ENCODE measurements around the gene ATG13. TPM values are rescaled to one million over a fixed set of nuclear protein-coding genes. Genes with fewer than 3 reads are reported as not detected.

Gene ATG13
- total RNA-seq, 2 experiments from 2014 or later, result 64.1 to 70.0 TPM

DNA sequence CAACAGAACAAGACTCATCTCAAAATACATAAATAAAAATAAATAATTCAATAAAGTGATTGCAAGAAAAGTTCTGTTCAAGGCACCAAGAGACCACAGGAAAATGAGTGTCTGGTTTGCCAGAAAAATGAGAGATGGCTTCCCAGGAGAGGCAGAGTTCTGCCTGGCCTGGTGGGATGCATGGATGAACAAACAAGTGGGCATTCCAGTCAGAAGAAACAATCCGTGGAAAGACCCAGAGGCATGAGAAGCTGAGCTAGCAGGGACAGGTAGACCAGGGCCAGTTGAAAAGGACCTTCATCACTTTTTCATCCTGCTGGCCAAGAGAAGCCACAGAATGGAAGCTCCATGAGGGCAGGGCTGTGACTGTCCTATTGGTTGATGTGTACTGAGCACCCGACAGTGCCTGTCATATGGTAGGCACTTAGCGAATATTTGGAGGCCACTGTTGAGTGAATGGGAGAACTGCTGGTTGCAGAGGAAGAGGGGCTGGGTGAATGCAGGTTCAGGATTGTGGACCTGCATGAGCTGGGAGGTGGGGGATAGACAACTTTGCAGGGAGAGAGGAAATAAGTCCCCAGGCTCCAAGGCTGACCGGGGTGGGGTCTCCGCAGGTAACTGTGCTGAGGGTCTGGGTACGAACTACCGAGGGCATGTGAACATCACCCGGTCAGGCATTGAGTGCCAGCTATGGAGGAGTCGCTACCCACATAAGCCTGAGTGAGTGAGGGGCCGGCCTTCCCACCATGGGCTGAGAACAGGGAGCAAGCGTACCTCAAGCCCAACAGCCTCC lies 105.4 kb downstream of the ATG13 start:
- ATAC-seq (ENCODE audit: low read depth) (no peak), DNase-seq (no peak)
- H3K9me3 Mint-ChIP-seq, result peaks cover 1% of the 10 kb centered on the region
- H3K27me3 Mint-ChIP-seq, result no peaks in the 10 kb centered on the region
- H3K4me3 Mint-ChIP-seq, result no peak overlapping the region
- H3K4me1 Mint-ChIP-seq, result peaks cover 7% of the 10 kb centered on the region
- H3K36me3 Mint-ChIP-seq, result no peaks in the 10 kb centered on the region
- POLR2A ChIA-PET, result no interaction called here
- H3K27ac Mint-ChIP-seq, result no peak overlapping the region

DNA sequence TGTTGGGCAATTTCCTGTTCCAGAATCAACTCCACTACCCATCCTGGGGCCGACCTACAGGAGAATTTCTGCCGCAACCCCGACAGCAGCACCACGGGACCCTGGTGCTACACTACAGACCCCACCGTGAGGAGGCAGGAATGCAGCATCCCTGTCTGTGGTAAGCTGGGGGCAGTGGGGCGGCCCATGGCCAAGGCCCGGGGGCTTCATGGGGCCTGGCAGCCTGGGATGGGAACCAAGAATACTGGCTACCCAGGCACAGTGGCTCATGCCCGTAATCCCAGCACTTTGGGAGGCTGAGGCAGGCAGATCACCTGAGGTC lies 106.0 kb downstream of the ATG13 start:
- peaks cover 4% of the 10 kb centered on the region for H3K4me1 Mint-ChIP-seq
- no peak for ATAC-seq (ENCODE audit: low read depth)
- H3K9me3 Mint-ChIP-seq, result peaks cover 1% of the 10 kb centered on the region
- POLR2A ChIA-PET, result no interaction called here
- H3K36me3 Mint-ChIP-seq, result no peaks in the 10 kb centered on the region
- DNase-seq, result no peak
- H3K27ac Mint-ChIP-seq, result no peak overlapping the region
- no peaks in the 10 kb centered on the region for H3K27me3 Mint-ChIP-seq
- no peak overlapping the region for H3K4me3 Mint-ChIP-seq

DNA sequence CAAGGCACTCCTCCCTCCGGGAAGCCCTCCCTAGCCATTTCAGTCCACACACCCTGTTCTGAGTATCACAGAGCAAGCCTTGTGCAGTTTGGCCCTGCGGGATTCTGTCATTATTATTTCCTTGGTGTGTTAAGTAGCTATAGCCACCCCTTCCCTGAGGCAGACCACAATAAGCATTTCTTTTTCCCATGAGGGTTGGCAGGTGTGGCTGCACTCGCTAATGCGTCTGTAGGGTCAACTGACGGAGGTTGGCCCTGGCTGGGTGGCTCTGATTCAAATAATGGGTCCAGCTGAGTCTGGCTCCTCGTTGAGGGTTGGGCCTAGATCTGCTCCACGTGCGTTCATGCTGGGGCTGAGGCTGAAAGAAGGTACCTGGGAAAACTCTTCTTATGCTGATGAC lies 106.7 kb downstream of the ATG13 start:
- ATAC-seq (ENCODE audit: low read depth) (no peak), DNase-seq (no peak)
- Mint-ChIP-seq H3K27ac (no peak overlapping the region), H3K9me3 (peaks cover 1% of the 10 kb centered on the region), H3K4me3 (no peak overlapping the region), H3K27me3 (no peaks in the 10 kb centered on the region), H3K4me1 (no peaks in the 10 kb centered on the region), H3K36me3 (no peaks in the 10 kb centered on the region)
- POLR2A ChIA-PET, result no interaction called here

Other genes starting within 250 kb of the ATG13 start
- gene MDK, start 235.9 kb upstream of the ATG13 start, total RNA-seq, result 1 to 10 TPM; 6.9 to 7.4 TPM
- gene CHRM4, start 225.8 kb upstream of the ATG13 start, total RNA-seq, result under 1 TPM; 0.19 to 0.40 TPM
- 10 to 100 TPM; 39.1 to 40.5 TPM for gene AMBRA1, start 23.5 kb upstream of the ATG13 start, total RNA-seq
- gene HARBI1, start 326 bp upstream of the ATG13 start, total RNA-seq, result 1 to 10 TPM; 5.8 to 7.6 TPM
- 10 to 100 TPM; 62.5 to 68.0 TPM for gene ARHGAP1, start 83.1 kb downstream of the ATG13 start, total RNA-seq
- 10 to 100 TPM; 18.9 to 19.0 TPM for gene ZNF408, start 83.5 kb downstream of the ATG13 start, total RNA-seq
- not detected for gene F2, start 101.7 kb downstream of the ATG13 start, total RNA-seq
- gene CKAP5, start 228.7 kb downstream of the ATG13 start, total RNA-seq, result 100 to 1,000 TPM; 127 to 135 TPM